ENCODE results near the gene STRA6. TPM values are rescaled to one million over a fixed set of nuclear protein-coding genes. Genes with fewer than 3 reads are reported as not detected.
A peak's percentile ranks its signal among the peaks of the same experiment; 100 is the strongest.
"Not testable (repeated sequence)": the region's sequence is repeated elsewhere in the genome, so short reads cannot be mapped to it uniquely, and the experiment has no call there.

Gene STRA6
- total RNA-seq, 1 experiment from 2014 or later: 14.7 TPM

DNA sequence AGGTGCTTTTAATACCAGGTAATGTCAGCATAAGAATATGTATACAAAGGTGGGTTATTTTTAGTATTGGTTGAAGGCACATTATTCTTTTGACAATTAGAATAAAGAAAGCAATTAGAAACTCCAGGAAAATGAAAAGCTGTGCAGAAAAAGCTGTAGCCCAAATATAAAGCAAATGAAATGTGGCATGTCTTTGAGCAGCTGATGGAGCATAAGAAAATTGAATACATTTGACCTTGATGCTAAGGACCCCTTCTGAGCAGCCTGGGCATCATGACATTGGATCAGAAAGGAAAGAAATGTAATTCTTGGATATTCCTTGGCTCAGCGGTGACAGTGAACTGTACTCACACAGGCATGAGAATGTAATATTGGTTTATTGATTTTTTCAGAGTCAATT is 37.1 kb downstream of the STRA6 start:
- DNase-seq (ENCODE audit: low spot score): no peak

DNA sequence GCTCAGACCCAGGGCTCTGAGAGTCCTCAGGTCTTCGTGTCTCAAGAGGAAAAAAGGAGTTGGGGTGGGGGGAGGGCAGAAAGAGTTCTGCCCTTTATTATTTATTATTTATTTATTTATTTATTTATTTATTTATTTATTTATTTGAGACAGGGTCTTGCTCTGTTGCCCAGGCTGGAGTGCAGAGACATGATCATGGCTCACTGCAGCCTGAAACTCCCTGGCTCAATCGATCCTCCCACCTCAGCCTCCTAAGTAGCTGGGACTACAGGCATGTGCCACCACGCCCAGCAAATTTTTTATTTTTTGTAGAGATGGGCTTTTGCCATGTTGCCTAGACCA is 40.4 kb downstream of the STRA6 start:
- DNase-seq (ENCODE audit: low spot score): not testable (repeated sequence)

DNA sequence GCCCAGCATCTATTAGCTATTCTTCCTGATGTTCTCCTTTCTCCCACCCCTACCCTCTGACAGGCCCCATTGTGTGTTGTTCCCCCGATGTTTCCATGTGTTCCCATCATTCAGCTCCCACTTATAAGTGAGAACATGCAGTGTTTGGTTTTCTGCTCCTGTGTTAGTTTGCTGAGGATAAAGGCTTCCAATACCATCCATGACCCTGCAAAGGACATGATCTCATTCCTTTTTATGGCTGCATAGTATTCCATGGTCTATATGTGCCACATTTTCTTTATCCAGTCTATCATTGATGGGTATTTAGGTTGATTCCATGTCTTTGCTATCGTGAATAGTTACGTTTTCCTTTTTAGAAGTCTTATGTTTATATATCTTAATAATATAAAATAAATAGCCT is 42.2 kb downstream of the STRA6 start:
- DNase-seq (ENCODE audit: low spot score): not testable (repeated sequence)

DNA sequence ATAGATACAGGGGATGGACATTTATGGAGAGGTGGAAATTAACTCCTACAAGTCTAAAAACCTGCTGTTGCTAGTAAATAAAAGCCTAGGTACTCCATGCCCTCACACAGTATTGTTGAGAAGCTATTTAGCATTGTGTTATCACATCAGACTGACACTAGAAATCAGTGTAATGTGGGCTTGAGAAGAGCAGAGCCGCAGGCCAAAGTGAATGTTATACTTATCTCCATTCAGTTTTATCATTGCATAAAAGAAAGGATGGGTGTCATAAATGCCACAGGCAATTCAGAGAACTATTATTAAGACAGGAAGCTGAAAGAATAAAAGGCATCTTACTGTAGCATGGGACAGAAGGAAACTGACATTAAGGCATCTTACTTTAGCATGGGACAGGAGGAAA is 42.8 kb downstream of the STRA6 start:
- DNase-seq (ENCODE audit: low spot score): no peak

DNA sequence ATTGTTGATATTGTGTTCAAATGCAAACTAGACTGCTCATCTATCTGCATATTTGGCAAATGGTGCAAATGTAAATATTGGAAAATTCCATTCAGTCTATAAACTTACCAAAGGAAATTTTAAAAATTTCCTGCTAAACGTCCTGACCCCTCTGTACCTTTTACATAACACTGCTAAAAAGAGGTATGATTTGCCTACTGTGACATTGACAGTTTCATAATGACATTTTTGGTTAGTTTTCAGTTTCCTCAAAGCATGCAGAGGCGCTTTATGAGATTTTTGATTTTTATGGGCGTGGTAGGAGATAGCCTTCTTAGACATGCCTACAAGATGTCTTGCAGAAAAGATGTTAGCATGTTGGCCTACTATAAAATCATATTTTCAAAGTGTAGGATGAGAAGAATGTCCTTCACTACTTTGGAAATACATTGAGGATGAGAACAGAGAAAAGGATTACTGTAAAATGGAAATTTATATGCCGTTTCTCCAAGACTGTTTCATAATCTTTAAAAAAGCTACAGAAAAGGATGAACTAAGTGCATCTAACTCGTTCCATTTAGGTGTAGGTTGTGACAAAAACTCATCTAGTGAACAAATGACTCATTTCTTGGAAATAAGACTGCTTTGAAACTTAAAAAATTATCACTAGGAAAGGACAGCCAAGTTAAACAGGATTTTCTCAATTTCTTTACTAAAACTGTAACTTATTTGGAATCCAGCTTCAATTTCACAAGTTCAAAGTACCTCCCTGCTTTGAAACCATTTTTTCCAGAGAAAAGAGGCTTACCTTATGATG is 43.5 kb downstream of the STRA6 start:
- no peak for DNase-seq (ENCODE audit: low spot score)

DNA sequence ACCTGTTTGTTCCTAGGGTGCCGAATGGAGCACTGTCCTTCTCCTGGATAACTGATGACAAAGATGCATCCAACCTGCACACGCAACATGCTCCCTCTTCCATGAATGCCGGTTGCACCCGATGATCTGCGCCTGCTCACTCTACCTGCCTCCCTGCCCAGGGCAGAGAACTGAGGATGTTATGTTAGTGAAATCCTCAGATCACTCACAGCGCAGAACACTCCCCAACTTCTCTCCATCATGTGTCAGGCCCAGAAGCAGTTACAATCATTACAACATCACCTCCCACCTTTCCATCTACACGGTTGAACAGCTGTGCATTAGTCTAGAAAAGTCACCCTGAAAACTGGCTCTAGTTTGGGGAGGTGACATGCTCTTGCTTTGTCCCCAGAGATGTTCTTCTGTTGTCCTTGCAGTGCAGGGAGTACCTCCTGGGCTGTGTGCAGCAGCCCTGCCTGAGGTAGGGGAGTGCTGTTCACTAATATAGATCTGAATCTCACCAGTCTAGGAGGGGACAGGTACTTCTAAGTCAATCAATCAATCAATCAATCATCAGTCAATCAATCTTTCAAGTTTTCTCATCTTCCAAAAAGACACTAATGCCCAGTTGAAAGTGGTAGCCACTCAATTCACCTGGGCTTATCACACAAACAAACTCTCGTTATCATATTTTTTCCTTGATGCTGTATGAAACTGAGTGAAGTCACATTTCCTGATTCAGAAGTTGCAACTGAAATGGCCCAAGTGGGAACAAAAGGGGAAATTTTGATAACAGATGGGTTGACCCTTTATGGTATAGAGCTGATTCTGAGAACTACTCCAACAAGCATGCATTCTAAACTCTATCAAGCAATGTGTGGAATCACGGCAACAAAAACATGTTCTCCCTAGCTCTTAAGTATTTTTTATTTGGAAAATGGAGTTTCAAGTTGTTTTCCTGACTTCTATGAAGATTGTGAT is 44.4 kb downstream of the STRA6 start:
- DNase-seq (ENCODE audit: low spot score): no peak

DNA sequence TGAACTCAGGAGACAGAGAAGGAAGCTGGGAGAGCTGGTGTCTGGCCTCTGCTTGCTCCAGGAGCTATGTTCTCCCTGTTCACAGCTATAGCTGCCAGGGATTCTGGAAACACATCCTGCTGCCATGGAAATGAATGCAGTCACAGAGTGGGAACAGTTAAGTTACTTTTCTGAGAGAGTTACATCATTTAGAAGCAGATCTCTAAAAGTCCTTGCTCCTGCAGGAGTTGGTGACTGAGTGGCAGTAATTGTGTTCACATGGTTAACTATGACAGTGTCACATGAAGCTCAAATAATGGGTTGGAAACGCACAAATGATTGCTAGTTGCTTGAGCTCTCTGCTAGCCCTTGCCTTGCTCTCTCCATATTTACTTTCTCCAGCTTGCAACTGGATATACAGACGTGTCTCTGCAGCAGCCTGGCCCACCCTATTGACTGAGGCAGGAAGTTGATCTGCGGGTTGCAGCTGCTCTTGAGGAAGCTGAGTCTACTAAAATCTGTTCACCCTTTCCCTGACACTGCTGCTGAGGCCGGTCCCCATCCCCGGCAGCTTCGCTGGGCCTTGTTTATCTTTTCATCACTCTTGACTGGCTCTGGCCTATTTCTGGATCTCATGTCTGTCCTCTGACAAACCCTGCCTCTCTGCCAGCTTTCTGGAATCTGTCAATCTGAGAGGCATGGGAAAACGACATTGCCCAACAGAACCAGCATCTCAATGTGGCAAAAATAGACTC is 45.7 kb downstream of the STRA6 start:
- no peak for DNase-seq (ENCODE audit: low spot score)

DNA sequence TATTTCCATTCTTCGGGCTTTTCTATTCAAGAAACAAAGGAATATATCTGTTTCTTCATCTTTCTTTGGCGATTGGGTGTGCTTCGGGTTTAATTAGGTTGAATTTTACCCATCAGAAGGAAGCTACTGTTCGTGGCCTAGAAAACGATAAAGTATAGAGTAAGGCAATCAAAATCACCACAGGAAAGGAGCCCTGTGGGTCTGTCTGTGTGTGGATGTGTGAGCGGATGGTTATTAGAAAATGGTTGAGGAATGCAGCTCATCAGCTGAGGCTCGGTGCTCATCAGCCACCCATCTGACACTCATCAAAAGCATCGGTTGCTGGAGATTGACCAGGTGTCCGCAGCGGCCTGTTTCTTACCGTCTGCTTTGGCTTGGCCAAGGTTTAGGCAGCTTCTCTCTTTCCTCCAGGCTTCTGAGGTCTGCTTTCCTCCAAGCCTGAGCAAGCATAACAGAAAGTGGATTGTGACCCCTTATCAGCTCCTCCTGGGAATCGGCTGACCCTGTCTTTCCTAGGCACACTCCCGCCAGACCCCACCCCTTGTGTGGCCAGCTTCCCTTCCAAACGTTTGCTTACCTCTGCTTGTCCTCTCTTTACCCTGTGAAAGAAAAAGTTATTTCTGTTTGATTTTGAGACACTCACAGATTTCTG is 46.7 kb downstream of the STRA6 start:
- DNase-seq (ENCODE audit: low spot score): no peak

DNA sequence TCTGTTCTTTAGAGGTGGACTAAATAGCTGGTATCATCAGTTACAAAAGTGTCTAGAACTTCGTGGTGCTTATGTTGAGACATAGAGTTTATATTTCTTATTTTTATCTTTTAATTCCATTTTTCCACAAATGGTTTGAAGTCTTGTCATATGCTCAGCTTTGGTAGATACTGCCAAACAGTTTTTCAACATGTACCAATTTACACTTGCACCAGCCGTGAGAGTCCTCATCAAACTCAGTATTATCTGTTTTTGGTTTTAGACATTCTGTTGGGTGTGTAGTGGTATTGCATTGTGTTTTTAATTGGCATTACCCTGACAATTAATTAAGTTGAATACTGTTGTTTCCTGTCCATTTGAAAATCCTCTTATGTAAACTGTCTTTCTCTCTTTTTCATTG is 55.5 kb downstream of the STRA6 start:
- no peak for DNase-seq (ENCODE audit: low spot score)

DNA sequence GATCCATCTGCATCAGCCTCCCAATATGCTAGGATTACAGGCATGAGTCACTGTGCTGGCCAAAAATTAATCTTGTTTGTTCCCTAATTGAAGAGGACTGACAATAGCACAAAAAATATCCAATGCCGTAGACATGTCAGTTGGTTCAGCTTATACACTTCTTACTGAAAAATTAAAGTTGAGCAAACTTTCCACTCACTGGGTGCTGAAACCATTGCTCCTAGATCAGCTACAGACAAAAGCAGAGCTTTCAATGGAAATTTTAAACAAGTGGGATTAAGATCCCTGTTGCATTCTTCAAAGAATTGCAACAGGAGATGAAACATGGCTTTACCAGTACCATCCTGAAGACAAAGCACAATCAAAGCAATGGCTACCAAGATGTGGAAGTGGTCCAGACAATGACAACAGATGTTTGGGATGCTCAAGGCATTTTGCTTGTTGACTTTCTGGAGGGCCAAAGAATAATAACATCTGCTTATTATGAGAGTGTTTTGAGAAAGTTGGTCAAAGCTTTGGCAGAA is 56.2 kb downstream of the STRA6 start:
- no peak for DNase-seq (ENCODE audit: low spot score)

DNA sequence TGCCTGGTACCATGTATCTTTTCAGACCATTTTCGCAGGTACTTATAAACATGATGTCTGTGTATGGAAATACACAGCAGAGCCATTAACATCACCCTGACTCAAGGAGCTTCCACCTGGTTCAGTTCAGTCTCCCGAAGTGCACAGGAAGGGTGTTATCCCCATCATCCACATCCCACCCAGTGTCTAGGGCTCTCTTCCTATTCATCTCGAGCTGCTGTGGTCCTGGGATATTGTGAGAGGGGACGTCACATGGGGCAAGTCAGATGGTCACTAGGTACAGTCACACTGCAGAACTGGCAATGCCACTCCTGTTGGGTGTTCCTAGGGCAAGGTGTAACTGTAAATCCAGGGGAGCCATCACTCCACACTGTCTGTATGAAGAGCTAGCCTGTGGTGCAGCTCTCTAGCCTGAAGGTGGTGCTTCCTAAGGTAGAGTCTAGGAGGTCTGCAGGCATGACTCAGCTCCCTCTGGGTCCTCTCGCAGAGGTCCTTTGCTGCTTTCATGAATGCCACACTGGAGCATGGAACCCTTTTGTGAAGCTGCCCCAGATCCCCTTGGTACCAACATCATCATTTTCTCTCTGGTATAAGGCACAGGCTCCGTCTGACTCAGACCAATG is 58.3 kb downstream of the STRA6 start:
- DNase-seq (ENCODE audit: low spot score): peak; percentile 69

DNA sequence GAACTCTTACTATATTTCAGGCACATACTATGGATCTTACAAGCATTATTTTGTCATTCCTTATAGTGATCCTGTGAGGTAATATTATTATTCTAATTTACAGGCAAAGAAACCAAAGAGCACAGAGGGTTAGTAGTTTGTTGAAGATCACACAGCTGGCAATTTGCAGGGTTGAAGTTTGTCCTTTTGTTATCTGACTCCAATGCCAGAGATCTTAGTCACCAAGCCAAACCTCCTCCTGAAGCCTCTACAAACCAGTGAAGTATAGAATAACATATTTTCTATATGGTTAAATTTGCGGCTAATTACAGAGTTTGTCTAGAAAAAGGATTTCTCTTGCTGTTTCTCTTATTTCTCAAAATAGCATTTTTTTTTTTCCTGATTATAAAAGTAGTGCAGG is 61.0 kb downstream of the STRA6 start:
- no peak for DNase-seq (ENCODE audit: low spot score)

DNA sequence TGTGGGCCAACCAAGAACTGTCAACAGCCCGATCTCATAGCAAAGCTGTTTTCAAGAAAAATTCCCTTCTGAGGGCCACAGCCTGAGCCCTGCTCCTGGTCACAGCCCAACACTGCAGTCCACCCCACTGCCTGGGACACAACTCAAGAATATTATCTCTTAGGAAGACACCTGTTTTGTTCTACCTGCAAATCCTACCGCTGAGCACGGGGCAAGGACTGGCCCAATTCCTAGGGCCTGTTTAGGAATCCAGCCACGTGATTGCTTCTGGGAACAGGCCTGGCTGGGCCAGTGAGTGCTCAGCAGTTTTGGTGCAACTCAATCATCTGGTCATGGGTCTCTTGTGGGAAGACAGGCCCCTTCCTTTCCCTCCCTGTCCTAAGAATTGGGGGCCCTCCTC is 63.9 kb downstream of the STRA6 start:
- no peak for DNase-seq (ENCODE audit: low spot score)

DNA sequence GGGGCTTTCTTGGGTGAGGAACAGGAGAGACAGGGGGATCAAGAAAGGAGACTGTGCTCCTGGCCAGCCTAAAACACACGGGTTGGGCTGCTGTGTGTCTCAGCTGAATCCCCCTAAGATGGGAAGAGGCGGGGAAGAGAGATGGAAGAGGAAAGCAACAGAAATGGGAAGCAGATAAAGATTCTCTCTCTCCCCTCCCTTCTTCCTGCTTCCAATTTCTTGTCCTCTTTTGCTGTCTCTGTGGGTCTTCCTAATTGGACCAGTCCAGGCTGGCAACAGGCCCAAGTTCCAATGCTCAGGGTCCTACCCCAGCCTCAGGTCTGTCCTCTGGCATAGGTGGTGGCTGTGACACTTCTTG is 65.1 kb downstream of the STRA6 start:
- no peak for DNase-seq (ENCODE audit: low spot score)

DNA sequence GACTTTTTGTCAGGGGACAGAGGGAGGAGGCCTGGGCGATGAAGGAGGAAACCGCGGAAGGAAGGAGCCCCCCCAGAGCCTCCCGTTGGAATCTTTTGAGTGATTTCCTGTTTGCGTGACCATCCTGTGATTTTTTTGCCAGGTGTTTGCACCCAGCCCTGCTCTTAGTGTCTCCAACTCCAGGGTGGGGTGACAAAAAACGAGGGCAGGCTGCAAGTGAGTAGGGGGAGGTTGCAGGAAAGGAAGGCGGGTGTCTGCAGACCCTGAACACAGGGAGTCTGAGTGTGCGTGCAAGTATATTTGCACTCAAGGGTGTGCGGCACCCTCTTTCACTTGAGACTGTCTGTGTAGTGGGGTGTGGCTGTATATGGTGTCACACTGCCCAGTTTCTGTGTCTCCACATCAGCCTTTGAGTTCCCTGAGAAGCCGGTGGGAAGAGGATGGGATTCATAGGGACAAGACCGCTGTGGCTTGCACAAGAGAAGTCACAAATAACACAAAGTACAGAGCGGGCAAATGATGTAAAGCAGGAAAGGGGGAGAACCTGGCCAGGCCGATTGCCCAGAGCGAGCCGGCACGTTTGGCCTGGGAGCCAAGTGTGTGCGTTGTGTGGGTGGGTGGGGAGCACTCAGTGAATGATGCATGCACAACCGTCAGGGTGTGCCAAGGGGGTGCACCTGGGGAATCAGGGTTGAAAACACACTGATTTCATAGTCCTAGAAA is 65.6 kb downstream of the STRA6 start:
- DNase-seq (ENCODE audit: low spot score): no peak

DNA sequence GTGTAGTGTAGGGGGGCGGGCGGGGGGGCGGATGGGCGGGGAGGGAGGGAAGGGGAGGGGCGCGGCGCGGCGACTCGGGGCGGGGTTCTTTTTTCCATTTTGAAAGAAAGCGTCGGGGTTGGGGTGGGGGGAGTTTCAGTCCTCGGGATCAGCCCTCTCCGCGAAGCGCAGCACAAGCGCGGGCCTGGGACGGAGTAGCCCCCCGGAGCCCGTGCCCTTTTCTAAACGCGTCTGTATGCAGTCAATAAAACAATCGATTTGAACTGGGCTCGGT is 66.1 kb downstream of the STRA6 start:
- no peak for DNase-seq (ENCODE audit: low spot score)

DNA sequence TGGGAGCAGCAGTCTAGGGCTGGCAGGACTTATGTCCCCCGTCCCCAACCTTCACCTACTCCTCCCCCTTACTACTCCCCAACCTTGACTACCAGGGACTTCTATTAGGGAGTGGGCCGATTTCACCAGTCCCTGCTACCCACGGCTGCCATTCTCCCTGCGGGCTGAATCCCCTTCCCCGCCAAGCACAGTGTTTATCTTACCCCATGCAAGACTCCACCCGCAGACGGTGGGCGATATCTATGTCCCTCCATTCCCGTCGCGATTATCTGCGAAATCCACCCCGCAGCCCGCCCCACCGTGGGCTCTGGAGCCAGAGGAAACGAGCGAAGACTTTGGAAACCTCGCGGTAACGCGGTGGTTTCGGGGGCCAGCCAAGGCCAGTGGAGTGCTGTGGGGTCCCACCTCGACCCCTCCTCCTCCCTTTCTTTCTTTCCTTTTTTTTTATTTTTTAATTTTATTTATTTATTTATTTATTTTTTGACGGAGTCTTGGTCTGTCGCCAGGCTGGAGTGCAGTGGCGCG is 67.5 kb downstream of the STRA6 start:
- no peak for DNase-seq (ENCODE audit: low spot score)

DNA sequence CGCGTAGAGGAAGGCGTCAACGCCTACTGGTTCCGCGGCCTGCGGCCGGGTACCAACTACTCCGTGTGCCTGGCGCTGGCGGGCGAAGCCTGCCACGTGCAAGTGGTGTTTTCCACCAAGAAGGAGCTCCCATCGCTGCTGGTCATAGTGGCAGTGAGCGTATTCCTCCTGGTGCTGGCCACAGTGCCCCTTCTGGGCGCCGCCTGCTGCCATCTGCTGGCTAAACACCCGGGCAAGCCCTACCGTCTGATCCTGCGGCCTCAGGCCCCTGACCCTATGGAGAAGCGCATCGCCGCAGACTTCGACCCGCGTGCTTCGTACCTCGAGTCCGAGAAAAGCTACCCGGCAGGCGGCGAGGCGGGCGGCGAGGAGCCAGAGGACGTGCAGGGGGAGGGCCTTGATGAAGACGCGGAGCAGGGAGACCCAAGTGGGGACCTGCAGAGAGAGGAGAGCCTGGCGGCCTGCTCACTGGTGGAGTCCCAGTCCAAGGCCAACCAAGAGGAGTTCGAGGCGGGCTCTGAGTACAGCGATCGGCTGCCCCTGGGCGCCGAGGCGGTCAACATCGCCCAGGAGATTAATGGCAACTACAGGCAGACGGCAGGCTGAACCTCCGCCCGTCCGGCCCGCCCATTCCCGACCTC is 68.1 kb downstream of the STRA6 start:
- DNase-seq (ENCODE audit: low spot score): peak; percentile 28

DNA sequence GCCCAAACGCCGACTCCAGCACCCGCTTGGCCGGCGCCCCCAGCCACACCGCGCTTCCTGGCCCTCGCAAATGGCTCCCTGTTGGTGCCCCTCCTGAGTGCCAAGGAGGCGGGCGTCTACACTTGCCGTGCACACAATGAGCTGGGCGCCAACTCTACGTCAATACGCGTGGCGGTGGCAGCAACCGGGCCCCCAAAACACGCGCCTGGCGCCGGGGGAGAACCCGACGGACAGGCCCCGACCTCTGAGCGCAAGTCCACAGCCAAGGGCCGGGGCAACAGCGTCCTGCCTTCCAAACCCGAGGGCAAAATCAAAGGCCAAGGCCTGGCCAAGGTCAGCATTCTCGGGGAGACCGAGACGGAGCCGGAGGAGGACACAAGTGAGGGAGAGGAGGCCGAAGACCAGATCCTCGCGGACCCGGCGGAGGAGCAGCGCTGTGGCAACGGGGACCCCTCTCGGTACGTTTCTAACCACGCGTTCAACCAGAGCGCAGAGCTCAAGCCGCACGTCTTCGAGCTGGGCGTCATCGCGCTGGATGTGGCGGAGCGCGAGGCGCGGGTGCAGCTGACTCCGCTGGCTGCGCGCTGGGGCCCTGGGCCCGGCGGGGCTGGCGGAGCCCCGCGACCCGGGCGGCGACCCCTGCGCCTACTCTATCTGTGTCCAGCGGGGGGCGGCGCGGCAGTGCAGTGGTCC is 68.7 kb downstream of the STRA6 start:
- DNase-seq (ENCODE audit: low spot score): no peak
